HEK293 (cell line): ENCODE data around the gene TMEM14C.

ENCODE experiments used
- BCL11B ChIP-seq: fragments of 450-650 bp; formaldehyde crosslinking; IDR thresholded peaks from 2 replicates; pipeline ENCODE4 v1.5.1; 2016; ENCODE audit warnings: low read depth, missing biosample characterization, missing genetic modification characterization
- GLIS2 ChIP-seq: fragments of 450-650 bp; formaldehyde crosslinking; IDR thresholded peaks from 2 replicates; pipeline ENCODE4 v1.5.1; 2016; ENCODE audit warnings: missing biosample characterization, missing genetic modification characterization
- HOXA7 ChIP-seq: sonication (generic); formaldehyde crosslinking; IDR thresholded peaks from 2 replicates; pipeline ENCODE4 v1.8.1; 2022; ENCODE audit warnings: missing genetic modification reagents, borderline replicate concordance
- HOXC10 ChIP-seq: sonication (generic); formaldehyde crosslinking; IDR thresholded peaks from 2 replicates; pipeline ENCODE4 v1.8.1; 2023; ENCODE audit warnings: mild to moderate bottlenecking, missing genetic modification reagents
- KLF8 ChIP-seq: fragments of 450-650 bp; formaldehyde crosslinking; IDR thresholded peaks from 2 replicates; pipeline ENCODE4 v1.5.1; 2016; ENCODE audit warnings: missing biosample characterization, missing genetic modification characterization
- ZBTB7A ChIP-seq: fragments of 450-650 bp; formaldehyde crosslinking; IDR thresholded peaks from 2 replicates; pipeline ENCODE4 v1.5.1; 2016; ENCODE audit warnings: low read depth, missing biosample characterization, missing genetic modification characterization
- ZNF10 ChIP-seq: fragments of 450-650 bp; formaldehyde crosslinking; IDR thresholded peaks from 2 replicates; pipeline ENCODE4 v1.5.1; 2017; ENCODE audit warnings: missing biosample characterization, missing genetic modification characterization
- ZNF114 ChIP-seq: fragments of 450-650 bp; formaldehyde crosslinking; IDR thresholded peaks from 2 replicates; pipeline ENCODE4 v1.5.0; 2017; ENCODE audit warnings: missing biosample characterization, missing genetic modification characterization
- ZNF133 ChIP-seq: fragments of 450-650 bp; formaldehyde crosslinking; IDR thresholded peaks from 2 replicates; pipeline ENCODE4 v1.5.1; 2016; ENCODE audit warnings: missing biosample characterization, missing genetic modification characterization
- ZNF16 ChIP-seq: fragments of 450-650 bp; formaldehyde crosslinking; IDR thresholded peaks from 2 replicates; pipeline ENCODE4 v1.5.1; 2016; ENCODE audit warnings: low read depth, missing biosample characterization, missing genetic modification characterization
- ZNF18 ChIP-seq: fragments of 450-650 bp; formaldehyde crosslinking; IDR thresholded peaks from 2 replicates; pipeline ENCODE4 v1.5.1; 2016; ENCODE audit warnings: missing biosample characterization, missing genetic modification characterization
- ZNF24 ChIP-seq: fragments of 450-650 bp; formaldehyde crosslinking; IDR thresholded peaks from 2 replicates; pipeline ENCODE4 v1.5.1; 2016; ENCODE audit warnings: missing biosample characterization, missing genetic modification characterization
- ZNF266 ChIP-seq: fragments of 450-650 bp; formaldehyde crosslinking; IDR thresholded peaks from 2 replicates; pipeline ENCODE4 v1.5.1; 2016; ENCODE audit warnings: missing biosample characterization, missing genetic modification characterization, low read depth
- ZNF280D ChIP-seq: fragments of 450-650 bp; formaldehyde crosslinking; IDR thresholded peaks from 2 replicates; pipeline ENCODE4 v1.5.1; 2016; ENCODE audit warnings: missing biosample characterization, missing genetic modification characterization
- ZNF391 ChIP-seq: fragments of 450-650 bp; formaldehyde crosslinking; IDR thresholded peaks from 2 replicates; pipeline ENCODE4 v1.5.1; 2016; ENCODE audit warnings: low read depth, missing biosample characterization, missing genetic modification characterization, borderline replicate concordance
- ZNF394 ChIP-seq: fragments of 450-650 bp; formaldehyde crosslinking; IDR thresholded peaks from 2 replicates; pipeline ENCODE4 v1.5.1; 2016; ENCODE audit warnings: missing biosample characterization, missing genetic modification characterization, mild to moderate bottlenecking, moderate library complexity, borderline replicate concordance
- ZNF48 ChIP-seq: fragments of 450-650 bp; formaldehyde crosslinking; IDR thresholded peaks from 2 replicates; pipeline ENCODE4 v1.5.1; 2016; ENCODE audit warnings: missing biosample characterization, missing genetic modification characterization
- ZNF513 ChIP-seq: fragments of 450-650 bp; IDR thresholded peaks from 2 replicates; pipeline ENCODE4 v1.5.1; 2018; ENCODE audit warnings: missing biosample characterization, missing genetic modification characterization
- ZNF514 ChIP-seq: fragments of 450-650 bp; formaldehyde crosslinking; IDR thresholded peaks from 2 replicates; pipeline ENCODE4 v1.5.1; 2016; ENCODE audit warnings: missing biosample characterization, missing genetic modification characterization
- ZNF529 ChIP-seq: fragments of 450-650 bp; formaldehyde crosslinking; IDR thresholded peaks from 2 replicates; pipeline ENCODE4 v1.5.1; 2017; ENCODE audit warnings: missing genetic modification characterization, missing biosample characterization; ENCODE audit not compliant: insufficient replicate concordance
- ZNF610 ChIP-seq: fragments of 450-650 bp; formaldehyde crosslinking; IDR thresholded peaks from 2 replicates; pipeline ENCODE4 v1.5.1; 2016; ENCODE audit warnings: missing biosample characterization, missing genetic modification characterization, borderline replicate concordance
- ZNF624 ChIP-seq: fragments of 450-650 bp; formaldehyde crosslinking; IDR thresholded peaks from 2 replicates; pipeline ENCODE4 v1.5.1; 2017; ENCODE audit warnings: missing biosample characterization, missing genetic modification characterization
- ZNF626 ChIP-seq: fragments of 450-650 bp; sonication (Bioruptor Pico); formaldehyde crosslinking; IDR thresholded peaks from 2 replicates; pipeline ENCODE4 v1.5.1; 2018; ENCODE audit warnings: missing biosample characterization, missing genetic modification characterization, inconsistent platforms
- ZNF658 ChIP-seq: fragments of 450-650 bp; formaldehyde crosslinking; IDR thresholded peaks from 2 replicates; pipeline ENCODE4; 2016; ENCODE audit warnings: missing biosample characterization, missing genetic modification characterization
- ZNF692 ChIP-seq: fragments of 450-650 bp; formaldehyde crosslinking; IDR thresholded peaks from 2 replicates; pipeline ENCODE4 v1.5.1; 2016; ENCODE audit warnings: missing biosample characterization, missing genetic modification characterization
- ZNF704 ChIP-seq: fragments of 450-650 bp; formaldehyde crosslinking; IDR thresholded peaks from 2 replicates; pipeline ENCODE4 v1.5.1; 2016; ENCODE audit warnings: missing biosample characterization, missing genetic modification characterization
- ZNF776 ChIP-seq: fragments of 450-650 bp; formaldehyde crosslinking; IDR thresholded peaks from 2 replicates; pipeline ENCODE4 v1.5.0; 2017; ENCODE audit warnings: missing biosample characterization, missing genetic modification characterization, borderline replicate concordance
- ZNF792 ChIP-seq: fragments of 450-650 bp; formaldehyde crosslinking; IDR thresholded peaks from 2 replicates; pipeline ENCODE4 v1.5.1; 2016; ENCODE audit warnings: missing biosample characterization, missing genetic modification characterization
- ZNF843 ChIP-seq: fragments of 450-650 bp; formaldehyde crosslinking; IDR thresholded peaks from 2 replicates; pipeline ENCODE4 v1.5.1; 2016; ENCODE audit warnings: missing biosample characterization, missing genetic modification characterization
- ZSCAN5A ChIP-seq: fragments of 450-650 bp; formaldehyde crosslinking; IDR thresholded peaks from 2 replicates; pipeline ENCODE4 v1.5.1; 2016; ENCODE audit warnings: missing biosample characterization, missing genetic modification characterization

Gene TMEM14C

GRCh38 chr6:10722820-10723566 is at the start of gene TMEM14C (continued):
- TF ChIP-seq ZNF692 (peak; percentile 20), ZNF624 (tag by site-specific recombination) (no peak), ZNF514 (no peak), ZNF792 (tag by site-specific recombination) (no peak), ZNF266 (tag by site-specific recombination) (no peak), ZNF391 (tag by site-specific recombination) (peak; percentile 36; the same call in 1 of the 2 replicates), ZNF704 (no peak), ZNF280D (no peak), ZNF513 (tag by site-specific recombination) (no peak), ZNF48 (no peak), ZNF18 (tag by site-specific recombination) (peak; percentile 30; the same call in 1 of the 2 replicates), BCL11B (tag by site-specific recombination) (no peak), ZNF610 (peak; percentile 93), ZBTB7A (tag by site-specific recombination) (no peak), ZNF529 (no peak), ZNF626 (tag by site-specific recombination) (no peak), ZSCAN5A (tag by site-specific recombination) (no peak), HOXC10 (CRISPR knock-in tag) (no peak), ZNF658 (tag by site-specific recombination) (no peak), ZNF133 (no peak), ZNF843 (tag by site-specific recombination) (0 out of 2 replicates have a peak, but pooled peaks have one; percentile 32), ZNF24 (0 out of 2 replicates have a peak, but pooled peaks have one; percentile 22), HOXA7 (CRISPR knock-in tag) (no peak), ZNF776 (tag by site-specific recombination) (no peak), ZNF394 (tag by site-specific recombination) (no peak; the same call in 1 of the 2 replicates), ZNF10 (peak; percentile 11; the same call in 1 of the 2 replicates), ZNF16 (tag by site-specific recombination) (no peak), ZNF114 (no peak), GLIS2 (peak; percentile 75), KLF8 (tag by site-specific recombination) (peak; percentile 83; the same call in 1 of the 2 replicates)
